ENCODE data around the gene ANKRD26. TPM values are rescaled to one million over a fixed set of nuclear protein-coding genes. Genes with fewer than 3 reads are reported as not detected.

ANKRD26 gene
- total RNA-seq, 1 donor from 2014 or later, result 7.7 TPM

DNA sequence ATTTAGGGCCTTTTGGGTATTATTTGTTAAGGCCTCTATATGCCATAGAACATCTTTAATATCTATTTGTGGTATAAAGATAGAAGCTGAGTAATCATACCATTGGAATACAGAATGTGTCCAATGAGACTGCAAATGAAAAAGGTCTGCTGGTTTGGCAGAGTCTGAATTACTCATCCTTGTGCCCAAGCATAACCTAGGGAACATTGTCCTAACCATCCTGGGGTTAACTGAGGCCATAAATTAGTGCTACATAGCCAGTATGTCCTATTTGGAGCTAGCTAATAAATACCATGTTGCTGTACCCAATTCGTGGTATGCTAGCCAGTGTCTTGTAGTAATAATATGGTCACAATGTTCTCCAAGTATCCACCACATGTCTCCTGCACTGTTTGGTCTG is 117.1 kb downstream of the ANKRD26 start:
- no peak for ATAC-seq (ENCODE audit: low read depth)
- Mint-ChIP-seq H3K27me3 (no peaks in the 10 kb centered on the region), H3K36me3 (ENCODE audit: low read depth) (no peaks in the 10 kb centered on the region), H3K9me3 (no peaks in the 10 kb centered on the region), H3K4me1 (no peaks in the 10 kb centered on the region), H3K27ac (no peak overlapping the region), H3K4me3 (no peak overlapping the region)
- intact Hi-C loops (cut with micrococcal nuclease), result no loop called here
- TF ChIP-seq, protein P1, sequence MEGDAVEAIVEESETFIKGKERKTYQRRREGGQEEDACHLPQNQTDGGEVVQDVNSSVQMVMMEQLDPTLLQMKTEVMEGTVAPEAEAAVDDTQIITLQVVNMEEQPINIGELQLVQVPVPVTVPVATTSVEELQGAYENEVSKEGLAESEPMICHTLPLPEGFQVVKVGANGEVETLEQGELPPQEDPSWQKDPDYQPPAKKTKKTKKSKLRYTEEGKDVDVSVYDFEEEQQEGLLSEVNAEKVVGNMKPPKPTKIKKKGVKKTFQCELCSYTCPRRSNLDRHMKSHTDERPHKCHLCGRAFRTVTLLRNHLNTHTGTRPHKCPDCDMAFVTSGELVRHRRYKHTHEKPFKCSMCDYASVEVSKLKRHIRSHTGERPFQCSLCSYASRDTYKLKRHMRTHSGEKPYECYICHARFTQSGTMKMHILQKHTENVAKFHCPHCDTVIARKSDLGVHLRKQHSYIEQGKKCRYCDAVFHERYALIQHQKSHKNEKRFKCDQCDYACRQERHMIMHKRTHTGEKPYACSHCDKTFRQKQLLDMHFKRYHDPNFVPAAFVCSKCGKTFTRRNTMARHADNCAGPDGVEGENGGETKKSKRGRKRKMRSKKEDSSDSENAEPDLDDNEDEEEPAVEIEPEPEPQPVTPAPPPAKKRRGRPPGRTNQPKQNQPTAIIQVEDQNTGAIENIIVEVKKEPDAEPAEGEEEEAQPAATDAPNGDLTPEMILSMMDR (IDR thresholded peaks at IDR 0.05), result no peak
- POLR2A ChIA-PET, result no interaction called here
- no peak for DNase-seq
- CTCF ChIA-PET, result no interaction called here

DNA sequence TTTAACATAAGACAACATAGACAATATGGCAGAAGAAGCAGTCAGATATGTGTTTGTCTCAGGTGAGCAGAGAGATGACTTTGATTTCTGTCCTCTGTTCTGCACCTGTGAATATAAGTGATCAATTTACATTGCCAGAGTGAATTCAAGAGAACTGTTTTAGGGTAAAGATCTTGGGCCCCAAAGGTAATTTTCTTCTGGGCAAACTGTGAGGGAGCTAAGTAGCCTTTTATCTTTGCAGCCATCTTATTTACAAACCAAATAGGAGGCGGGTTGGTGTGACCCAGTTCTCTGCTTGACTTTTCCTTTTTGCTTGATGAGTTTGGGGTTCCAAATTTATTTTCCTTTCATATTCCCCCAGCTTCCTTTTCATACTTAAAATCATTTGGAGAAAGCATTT is 118.2 kb downstream of the ANKRD26 start:
- Mint-ChIP-seq H3K4me3 (no peak overlapping the region), H3K27ac (no peak overlapping the region), H3K9me3 (no peaks in the 10 kb centered on the region), H3K4me1 (no peaks in the 10 kb centered on the region), H3K27me3 (no peaks in the 10 kb centered on the region), H3K36me3 (ENCODE audit: low read depth) (no peaks in the 10 kb centered on the region)
- ChIA-PET CTCF (no interaction called here), POLR2A (no interaction called here)
- DNase-seq, result no peak
- TF ChIP-seq, protein P1 (IDR thresholded peaks at IDR 0.05), result no peak
- intact Hi-C loops (cut with micrococcal nuclease), result no loop called here
- ATAC-seq (ENCODE audit: low read depth), result no peak

DNA sequence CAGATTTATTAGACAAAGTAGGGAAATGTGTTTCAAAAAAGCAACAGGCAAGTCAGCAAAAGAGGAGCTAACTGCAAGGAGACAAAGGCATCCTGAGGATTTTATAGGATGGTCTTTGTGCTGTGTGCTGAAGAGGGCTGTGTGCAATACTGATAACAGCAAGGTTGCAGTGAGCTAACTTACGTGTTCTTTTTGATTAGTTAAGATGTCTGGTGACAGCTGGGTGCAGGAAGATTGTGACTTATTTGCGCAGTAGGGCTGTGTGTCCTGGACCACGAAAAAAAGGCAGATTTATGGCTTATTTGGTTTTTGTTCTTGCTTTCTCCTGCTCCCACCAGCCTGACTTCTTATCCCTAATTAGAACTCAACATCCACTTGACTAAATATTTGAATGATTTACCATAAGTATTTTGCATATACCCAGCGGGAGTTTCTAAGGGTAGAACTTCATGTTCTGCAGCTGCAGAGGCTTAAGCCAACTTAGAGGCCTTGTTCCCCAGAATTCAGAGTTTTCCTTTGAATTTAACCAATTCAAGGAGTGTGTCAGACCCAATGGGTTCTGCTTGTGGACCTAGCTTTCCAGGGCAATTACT is 119.0 kb downstream of the ANKRD26 start:
- intact Hi-C loops (cut with micrococcal nuclease), result no loop called here
- DNase-seq, result no peak
- POLR2A ChIA-PET, result no interaction called here
- TF ChIP-seq, protein P1 (IDR thresholded peaks at IDR 0.05), result no peak
- Mint-ChIP-seq H3K27ac (no peak overlapping the region), H3K4me3 (no peak overlapping the region), H3K9me3 (no peaks in the 10 kb centered on the region), H3K36me3 (ENCODE audit: low read depth) (no peaks in the 10 kb centered on the region), H3K27me3 (no peaks in the 10 kb centered on the region), H3K4me1 (no peaks in the 10 kb centered on the region)
- ATAC-seq (ENCODE audit: low read depth), result no peak
- CTCF ChIA-PET, result no interaction called here

DNA sequence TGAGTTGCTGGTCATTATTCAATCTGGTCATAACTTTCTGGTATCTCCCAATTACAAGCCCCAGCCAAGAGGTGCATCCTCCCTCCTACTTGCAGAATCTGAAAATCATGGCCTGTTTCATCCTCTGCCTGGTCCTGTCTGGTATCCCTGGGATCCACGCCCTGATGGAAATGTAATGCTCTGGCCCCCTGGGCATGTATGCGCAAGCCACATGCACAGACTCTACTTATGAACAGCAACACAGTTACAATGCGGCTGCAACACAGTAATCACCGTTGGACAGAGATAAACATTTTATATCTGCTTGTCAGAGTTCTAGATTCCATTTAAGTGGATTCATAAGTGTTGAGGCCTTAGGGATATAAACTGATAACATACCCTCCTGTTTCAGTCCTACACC is 121.8 kb downstream of the ANKRD26 start:
- TF ChIP-seq, protein P1 (IDR thresholded peaks at IDR 0.05), result no peak
- no peak overlapping the region for H3K4me3 Mint-ChIP-seq
- DNase-seq (no peak), ATAC-seq (ENCODE audit: low read depth) (no peak)
- intact Hi-C loops (cut with micrococcal nuclease), result no loop called here
- H3K27ac Mint-ChIP-seq, result no peak overlapping the region
- CTCF ChIA-PET, result no interaction called here
- POLR2A ChIA-PET, result no interaction called here
- no peaks in the 10 kb centered on the region for H3K27me3 Mint-ChIP-seq
- no peaks in the 10 kb centered on the region for H3K9me3 Mint-ChIP-seq
- H3K36me3 Mint-ChIP-seq (ENCODE audit: low read depth), result no peaks in the 10 kb centered on the region
- no peaks in the 10 kb centered on the region for H3K4me1 Mint-ChIP-seq

DNA sequence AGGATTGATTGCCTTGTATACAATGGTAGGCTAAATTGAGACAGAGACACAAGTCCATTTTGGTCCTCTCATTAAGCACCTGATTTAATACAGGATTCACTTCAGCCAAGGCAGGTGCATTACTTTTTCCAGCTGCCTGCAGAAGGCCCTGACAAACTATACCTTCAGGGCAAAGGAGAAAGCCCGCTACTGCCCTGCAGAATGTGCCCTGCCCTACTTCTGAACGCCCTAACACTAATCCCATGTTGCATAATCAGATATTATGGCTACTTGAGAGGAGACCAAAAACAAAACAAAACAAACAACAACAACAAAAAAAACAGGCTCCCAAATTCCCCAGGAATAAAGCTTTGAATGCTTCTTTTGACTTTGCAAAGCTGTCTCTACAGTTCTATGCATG is 122.7 kb downstream of the ANKRD26 start:
- ATAC-seq (ENCODE audit: low read depth) (no peak), DNase-seq (no peak)
- Mint-ChIP-seq H3K36me3 (ENCODE audit: low read depth) (no peaks in the 10 kb centered on the region), H3K27me3 (no peaks in the 10 kb centered on the region), H3K4me1 (no peaks in the 10 kb centered on the region), H3K4me3 (no peak overlapping the region), H3K27ac (no peak overlapping the region), H3K9me3 (no peaks in the 10 kb centered on the region)
- ChIA-PET CTCF (no interaction called here), POLR2A (no interaction called here)
- intact Hi-C loops (cut with micrococcal nuclease), result no loop called here
- TF ChIP-seq, protein P1 (IDR thresholded peaks at IDR 0.05), result no peak
